Measurements from ENCODE around the gene ARHGAP23. TPM values are rescaled to one million over a fixed set of nuclear protein-coding genes. Genes with fewer than 3 reads are reported as not detected.

The ARHGAP23 gene
- polyA plus RNA-seq, 1 donor (not counting 4 experiments of a cell fraction or from before 2014, with no cell fraction given), result 6.1 TPM

GRCh38 chr17:38510421-38511149 is 82.3 kb downstream of the ARHGAP23 start:
- H3K27me3 ChIP-seq (ENCODE audit: control insufficient read depth, extremely low read depth, insufficient read depth, low read length), result no peaks in the 10 kb centered on the region
- TF ChIP-seq EZH2 (IDR thresholded peaks at IDR 0.05; ENCODE audit: low read length) (no peak), CTCF (optimal IDR thresholded peaks at IDR 0.05 in 1 of 3, IDR thresholded peaks at IDR 0.05 in 1 of 3, conservative IDR thresholded peaks at IDR 0.05 in 1 of 3; ENCODE audit: extremely low read depth in 1 of 3, insufficient read depth in 2 of 3, low read length in 3 of 3) (peak in 1 of 3 experiments; percentile 4)
- no peak overlapping the region for H3K4me2 ChIP-seq (ENCODE audit: control insufficient read depth, extremely low read depth, insufficient read depth, low read depth, low read length)
- no peaks in the 10 kb centered on the region for H3K9me3 ChIP-seq (ENCODE audit: control insufficient read depth, low read depth, low read length)
- no peak for DNase-seq (ENCODE audit: low read depth, low spot score)
- dilution Hi-C loops (cut with MboI; ENCODE audit: extremely low pct_ligation_motif_present, low sequenced_read_pairs), result no loop called here
- H3K4me1 ChIP-seq (ENCODE audit: control insufficient read depth, extremely low read depth, insufficient read depth, low read length), result peaks cover 14% of the 10 kb centered on the region
- H3K9ac ChIP-seq (ENCODE audit: control insufficient read depth, extremely low read depth, insufficient read depth, low read length), result no peak overlapping the region
- no peaks in the 10 kb centered on the region for H3K79me2 ChIP-seq (ENCODE audit: control insufficient read depth, insufficient read depth, low read length)
- no peak for FAIRE-seq
- no peak overlapping the region for H3K4me3 ChIP-seq (ENCODE audit: control insufficient read depth in 2 of 3, extremely low read depth in 1 of 3, insufficient read depth in 2 of 3, low read depth in 1 of 3, low read length in 3 of 3)
- no peak overlapping the region for H2AFZ ChIP-seq (ENCODE audit: control insufficient read depth, low read length)
- H3K9me1 ChIP-seq (ENCODE audit: control insufficient read depth, extremely low read depth, insufficient read depth, low read length), result peaks cover 2% of the 10 kb centered on the region
- no peak overlapping the region for H3K27ac ChIP-seq (ENCODE audit: control insufficient read depth, insufficient read depth, low read length)
- peaks cover 3% of the 10 kb centered on the region for H4K20me1 ChIP-seq (ENCODE audit: control insufficient read depth, extremely low read depth, insufficient read depth, low read length)
- peaks cover 6 to 10% of the 10 kb centered on the region in 2 experiments for H3K36me3 ChIP-seq (ENCODE audit: control insufficient read depth in 2 of 2, extremely low read depth in 1 of 2, insufficient read depth in 2 of 2, low read length in 2 of 2)

GRCh38 chr17:38511150-38512108 is 83.2 kb downstream of the ARHGAP23 start:
- H3K27ac ChIP-seq (ENCODE audit: control insufficient read depth, insufficient read depth, low read length), result no peak overlapping the region
- dilution Hi-C loops (cut with MboI; ENCODE audit: extremely low pct_ligation_motif_present, low sequenced_read_pairs), result no loop called here
- peaks cover 2 to 3% of the 10 kb centered on the region in 2 experiments for H3K36me3 ChIP-seq (ENCODE audit: control insufficient read depth in 2 of 2, extremely low read depth in 1 of 2, insufficient read depth in 2 of 2, low read length in 2 of 2)
- no peak for FAIRE-seq
- peak overlapping the region; percentile 41 for H3K4me2 ChIP-seq (ENCODE audit: control insufficient read depth, extremely low read depth, insufficient read depth, low read depth, low read length)
- peaks cover 3% of the 10 kb centered on the region for H4K20me1 ChIP-seq (ENCODE audit: control insufficient read depth, extremely low read depth, insufficient read depth, low read length)
- peaks cover 2% of the 10 kb centered on the region for H3K9me1 ChIP-seq (ENCODE audit: control insufficient read depth, extremely low read depth, insufficient read depth, low read length)
- TF ChIP-seq EZH2 (IDR thresholded peaks at IDR 0.05; ENCODE audit: low read length) (no peak), CTCF (optimal IDR thresholded peaks at IDR 0.05 in 1 of 3, IDR thresholded peaks at IDR 0.05 in 1 of 3, conservative IDR thresholded peaks at IDR 0.05 in 1 of 3; ENCODE audit: extremely low read depth in 1 of 3, insufficient read depth in 2 of 3, low read length in 3 of 3) (no peak)
- no peak overlapping the region for H2AFZ ChIP-seq (ENCODE audit: control insufficient read depth, low read length)
- H3K4me1 ChIP-seq (ENCODE audit: control insufficient read depth, extremely low read depth, insufficient read depth, low read length), result peaks cover 14% of the 10 kb centered on the region
- no peaks in the 10 kb centered on the region for H3K9me3 ChIP-seq (ENCODE audit: control insufficient read depth, low read depth, low read length)
- no peaks in the 10 kb centered on the region for H3K27me3 ChIP-seq (ENCODE audit: control insufficient read depth, extremely low read depth, insufficient read depth, low read length)
- no peak for DNase-seq (ENCODE audit: low read depth, low spot score)
- H3K9ac ChIP-seq (ENCODE audit: control insufficient read depth, extremely low read depth, insufficient read depth, low read length), result no peak overlapping the region
- H3K79me2 ChIP-seq (ENCODE audit: control insufficient read depth, insufficient read depth, low read length), result no peaks in the 10 kb centered on the region
- no peak overlapping the region for H3K4me3 ChIP-seq (ENCODE audit: control insufficient read depth in 2 of 3, extremely low read depth in 1 of 3, insufficient read depth in 2 of 3, low read depth in 1 of 3, low read length in 3 of 3)

Measured in keratinocyte (primary cell).